NCI-H1048 (cell line): Measurements from ENCODE around the gene CHEK1.

Experiments
- DNase-seq: peaks from one replicate; lab custom pipeline; 2025; lab: John Stamatoyannopoulos, UW

CHEK1 gene

DNA sequence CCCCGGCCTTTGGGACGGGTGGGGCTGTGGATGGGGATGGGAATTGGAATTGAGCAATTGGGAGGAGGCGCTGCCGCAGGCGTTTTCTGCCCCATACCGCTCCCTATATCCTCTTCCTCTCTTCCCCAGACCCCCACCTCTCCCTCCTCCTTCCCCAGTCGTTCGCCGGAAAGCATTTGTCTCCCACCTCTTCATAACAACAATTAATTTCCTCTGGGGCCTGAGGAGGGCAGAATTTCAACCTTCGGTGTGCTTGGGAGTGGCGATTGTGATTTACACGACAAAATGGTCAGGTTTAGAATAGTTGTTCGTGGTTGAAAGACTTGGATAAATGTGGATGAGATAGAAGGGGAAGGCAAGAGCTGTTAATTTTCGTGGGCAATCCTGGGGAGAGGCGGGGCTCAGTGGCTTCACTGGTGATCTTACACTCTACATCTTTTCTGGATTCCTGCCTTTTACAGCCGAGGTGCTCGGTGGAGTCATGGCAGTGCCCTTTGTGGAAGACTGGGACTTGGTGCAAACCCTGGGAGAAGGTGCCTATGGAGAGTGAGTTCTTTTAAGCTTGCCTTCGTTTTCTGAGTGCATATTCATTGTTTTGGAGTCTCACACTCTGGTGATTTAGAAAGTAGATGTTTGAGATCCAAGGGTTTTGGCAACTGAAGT lies 1.5 kb downstream of the CHEK1 start:
- no peak for DNase-seq

DNA sequence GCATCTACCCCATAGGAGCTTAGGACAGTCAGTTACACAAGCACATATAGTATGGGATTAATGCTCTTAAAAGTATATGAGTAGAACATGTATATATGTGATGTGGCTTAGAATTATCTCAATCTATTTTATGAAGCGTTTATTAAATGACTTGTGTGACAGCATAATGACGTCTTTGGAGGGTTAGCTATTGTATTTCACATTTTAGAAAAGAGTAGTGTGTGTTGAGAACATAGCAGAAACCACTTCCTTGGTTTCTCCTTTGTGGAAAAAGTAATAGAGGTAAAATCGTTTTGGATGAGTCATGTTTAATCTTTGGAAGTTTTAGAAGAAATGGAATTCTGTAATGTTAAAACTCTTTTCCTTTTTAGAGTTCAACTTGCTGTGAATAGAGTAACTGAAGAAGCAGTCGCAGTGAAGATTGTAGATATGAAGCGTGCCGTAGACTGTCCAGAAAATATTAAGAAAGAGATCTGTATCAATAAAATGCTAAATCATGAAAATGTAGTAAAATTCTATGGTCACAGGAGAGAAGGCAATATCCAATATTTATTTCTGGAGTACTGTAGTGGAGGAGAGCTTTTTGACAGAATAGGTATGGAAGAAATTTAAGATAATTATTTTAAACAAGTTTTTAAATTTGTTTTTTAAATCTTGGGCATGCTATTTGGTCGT lies 2.4 kb downstream of the CHEK1 start:
- DNase-seq = no peak

DNA sequence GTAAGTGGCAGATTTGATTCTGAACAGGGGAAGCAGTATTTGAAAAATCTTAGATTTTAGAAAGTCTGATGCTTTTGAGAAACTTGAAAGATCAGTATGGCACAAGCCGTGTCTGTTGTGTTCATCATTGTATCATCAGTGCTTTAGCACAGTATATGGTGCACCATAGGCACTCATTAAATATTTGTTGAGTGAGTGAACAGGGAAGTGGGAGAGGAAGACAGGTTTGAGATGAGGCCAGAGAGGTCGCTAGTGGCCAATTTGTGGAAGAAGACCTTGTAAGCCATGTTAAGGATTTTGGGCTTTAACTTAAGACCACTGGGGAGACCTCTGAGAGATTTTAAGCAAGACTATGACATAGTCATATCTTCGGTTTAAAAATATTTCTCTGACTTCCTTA lies 12.9 kb downstream of the CHEK1 start:
- no peak for DNase-seq

DNA sequence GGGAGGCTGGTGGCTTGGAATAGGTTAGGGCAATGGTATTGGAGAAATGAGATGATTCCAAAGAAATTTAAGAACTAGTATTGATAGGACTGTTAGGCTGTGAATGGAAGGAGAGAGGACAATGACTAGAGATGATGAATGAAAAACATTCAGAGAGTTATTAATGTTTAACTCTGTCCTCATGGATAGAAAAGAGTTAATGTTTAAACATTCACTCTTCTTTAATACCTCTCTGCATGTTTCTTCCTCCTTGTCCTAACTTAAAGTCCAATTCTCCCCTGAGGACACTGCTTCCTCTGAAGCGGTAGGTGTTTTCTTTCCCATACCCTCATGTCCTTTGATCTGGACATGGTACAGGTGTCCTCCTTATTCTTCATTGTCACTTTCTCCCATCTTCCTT lies 13.4 kb downstream of the CHEK1 start:
- no peak for DNase-seq

DNA sequence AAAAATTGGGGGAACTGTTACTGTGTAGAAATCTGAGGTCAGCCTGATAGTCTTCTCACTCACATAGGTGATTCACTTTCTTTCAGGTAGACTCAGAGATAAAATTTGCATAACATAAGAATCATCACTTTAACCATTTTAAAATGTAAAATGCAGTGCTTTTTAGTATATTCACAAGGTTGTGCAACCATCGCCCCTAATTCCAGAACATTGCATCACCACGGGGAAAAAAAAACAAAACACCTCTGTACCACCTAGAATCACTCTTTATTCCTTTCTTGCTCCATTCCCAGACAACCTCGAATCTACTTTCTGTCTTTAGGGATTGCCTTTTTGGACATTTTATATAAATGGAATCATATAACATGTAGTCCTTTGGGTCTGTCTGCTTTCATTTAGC lies 20.9 kb downstream of the CHEK1 start:
- DNase-seq = no peak

DNA sequence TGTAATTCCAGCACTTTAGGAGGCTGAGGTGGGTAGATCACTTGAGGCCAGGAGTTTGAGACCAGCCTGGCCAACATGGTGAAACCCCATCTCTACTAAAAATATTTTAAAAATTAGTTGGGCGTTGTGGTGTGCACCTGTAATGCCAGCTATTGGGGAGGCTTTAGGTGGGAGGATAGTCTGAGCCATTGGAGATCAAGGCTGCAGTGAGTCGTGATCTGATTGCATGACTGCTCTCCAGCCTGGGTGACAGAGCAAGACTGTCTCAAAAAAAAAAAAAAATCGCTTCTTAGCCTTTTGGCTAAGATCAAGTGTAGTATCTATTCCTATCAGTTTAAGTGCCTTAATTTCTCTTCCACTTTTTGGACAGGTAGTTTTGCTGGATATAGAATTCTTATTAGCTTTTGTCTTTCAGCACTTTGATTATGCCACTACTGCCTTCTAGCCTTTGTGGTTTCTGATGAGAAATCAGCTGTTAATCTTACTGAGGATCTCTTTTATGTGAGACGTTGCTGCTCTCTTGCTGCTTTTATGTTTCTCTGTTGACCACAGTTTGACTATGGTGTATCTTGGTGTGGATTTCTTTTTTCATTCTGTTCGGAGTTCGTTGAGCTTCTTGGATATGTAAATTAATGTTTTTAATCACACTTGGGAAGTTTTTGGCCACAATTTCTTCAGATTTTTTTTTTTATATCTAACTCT lies 24.7 kb downstream of the CHEK1 start:
- no peak for DNase-seq

DNA sequence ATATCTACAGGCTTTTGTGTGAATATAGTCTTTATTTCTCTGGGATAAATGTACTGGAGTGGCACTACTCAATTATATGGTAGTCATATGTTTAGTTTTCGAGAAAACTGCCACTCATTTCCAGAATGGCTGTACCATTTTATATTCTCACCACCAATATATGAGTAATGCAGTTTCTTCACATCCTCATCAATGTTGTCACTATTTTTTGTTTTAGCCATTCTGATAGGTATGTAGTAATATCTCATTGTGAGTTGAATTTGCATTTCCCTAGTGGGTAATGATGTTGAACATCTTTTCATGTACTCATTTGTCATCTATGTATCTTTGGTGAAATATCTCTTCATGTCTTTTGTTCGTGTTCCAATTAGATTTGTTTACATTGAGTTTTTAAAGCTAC lies 37.7 kb downstream of the CHEK1 start:
- no peak for DNase-seq

DNA sequence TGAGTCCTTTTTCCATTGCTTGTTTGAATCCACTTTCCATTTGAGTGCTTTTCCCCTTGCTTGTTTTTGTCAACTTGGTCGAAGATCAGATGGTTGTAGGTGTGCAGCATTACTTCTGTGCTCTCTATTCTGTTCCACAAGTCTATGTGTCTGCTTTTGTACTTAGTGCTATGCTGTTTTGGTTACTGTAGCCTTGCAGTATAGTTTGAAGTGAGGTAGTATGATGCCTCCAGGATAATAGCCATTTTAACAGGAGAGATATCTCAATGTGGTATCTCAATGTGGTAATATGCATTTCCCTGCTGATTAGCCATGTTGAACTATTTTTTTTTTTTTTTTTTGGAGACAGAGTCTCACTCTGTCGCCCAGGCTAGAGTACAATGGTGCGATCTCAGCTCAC lies 38.9 kb downstream of the CHEK1 start:
- no peak for DNase-seq

DNA sequence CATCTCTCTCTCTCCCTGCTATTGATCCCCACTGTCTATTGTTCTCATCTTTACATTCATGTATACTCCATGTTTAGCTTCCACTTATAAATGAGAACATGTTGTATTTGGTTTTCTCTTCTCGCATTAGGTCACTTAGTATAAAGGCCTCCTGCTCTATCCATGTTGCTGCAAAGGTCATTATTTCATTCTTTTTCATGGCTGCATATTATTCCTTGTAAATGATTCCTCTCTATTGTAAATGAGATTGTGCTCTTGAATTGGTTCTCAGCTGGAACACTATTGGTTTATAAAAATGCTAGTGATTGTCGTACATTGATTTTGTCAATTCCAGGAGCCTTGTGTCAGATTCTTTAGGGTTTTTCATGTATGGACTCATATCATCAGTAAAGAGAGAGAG lies 42.2 kb downstream of the CHEK1 start:
- no peak for DNase-seq

DNA sequence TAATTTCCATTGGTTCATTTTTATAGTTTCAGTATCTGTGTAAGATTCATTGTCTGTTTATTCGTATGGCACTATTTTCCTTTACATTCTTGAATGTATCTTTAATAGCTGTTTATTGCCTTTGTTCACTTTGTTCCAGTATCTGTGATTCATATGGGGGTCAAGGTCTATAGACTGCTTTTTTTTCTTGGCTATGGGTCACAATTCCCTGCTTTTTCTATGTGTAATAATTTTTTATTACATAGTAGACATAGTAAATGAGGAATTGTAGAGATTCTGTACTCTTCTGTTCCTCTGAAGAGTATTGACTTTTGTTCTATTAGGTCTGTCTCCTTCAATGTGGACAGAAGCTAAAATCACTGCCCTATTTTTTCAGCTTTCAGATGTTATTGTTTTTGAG lies 45.2 kb downstream of the CHEK1 start:
- DNase-seq = no peak

DNA sequence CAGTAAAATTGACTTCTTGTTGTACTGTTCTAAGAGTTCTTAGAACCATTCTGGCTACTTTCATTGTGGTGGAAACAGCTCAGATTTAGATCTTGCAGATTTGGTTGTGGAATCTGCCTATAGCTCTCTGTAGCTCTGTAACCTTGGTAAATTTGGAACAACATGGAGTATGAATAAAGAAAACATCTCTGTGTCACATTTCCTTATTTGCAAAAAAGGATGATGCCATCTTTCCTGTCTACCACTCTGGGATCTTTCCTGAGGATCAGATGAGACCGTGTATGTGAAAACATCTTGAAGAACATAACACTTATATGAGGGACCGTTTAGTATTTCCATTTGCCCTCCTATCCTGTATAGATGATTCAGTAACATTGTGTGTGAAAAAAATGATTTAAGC lies 46.6 kb downstream of the CHEK1 start:
- no peak for DNase-seq

DNA sequence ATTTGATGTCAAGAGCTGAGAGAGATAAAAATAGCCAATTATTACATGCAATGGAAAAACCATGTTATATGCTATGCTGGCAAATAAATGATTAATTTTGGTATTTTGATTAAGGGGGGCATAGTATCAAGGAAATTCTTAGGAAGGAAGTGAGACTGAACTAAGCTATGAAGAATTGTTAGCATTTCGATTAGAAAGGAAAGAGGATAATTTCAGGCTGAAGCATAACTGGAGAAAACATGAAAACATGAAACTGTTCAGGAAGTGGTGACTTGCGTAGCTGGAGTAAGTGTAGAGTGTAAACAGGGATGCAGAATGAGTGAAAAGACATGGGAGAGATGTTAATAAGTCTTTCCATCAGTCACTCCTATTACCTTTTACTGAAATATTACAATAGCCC lies 49.2 kb downstream of the CHEK1 start:
- DNase-seq = no peak

DNA sequence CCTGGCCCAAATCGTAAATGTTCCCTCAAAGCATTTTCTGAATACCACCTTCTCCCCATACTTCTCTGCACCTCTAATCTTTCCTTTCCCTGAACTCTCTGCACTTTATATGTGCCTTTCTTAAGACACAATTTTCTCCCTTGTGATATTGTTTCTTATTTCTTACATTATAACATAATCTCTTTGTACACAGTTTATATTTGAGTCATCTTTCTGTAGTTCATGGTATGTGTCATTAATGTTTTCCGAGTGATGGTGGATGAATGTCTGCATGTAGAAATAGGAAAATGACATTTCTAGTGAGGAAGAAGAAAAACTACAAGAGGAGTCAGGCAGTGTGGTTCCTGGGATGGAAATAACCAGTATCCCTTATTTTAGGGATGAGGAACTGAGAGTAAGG lies 50.2 kb downstream of the CHEK1 start:
- no peak for DNase-seq

DNA sequence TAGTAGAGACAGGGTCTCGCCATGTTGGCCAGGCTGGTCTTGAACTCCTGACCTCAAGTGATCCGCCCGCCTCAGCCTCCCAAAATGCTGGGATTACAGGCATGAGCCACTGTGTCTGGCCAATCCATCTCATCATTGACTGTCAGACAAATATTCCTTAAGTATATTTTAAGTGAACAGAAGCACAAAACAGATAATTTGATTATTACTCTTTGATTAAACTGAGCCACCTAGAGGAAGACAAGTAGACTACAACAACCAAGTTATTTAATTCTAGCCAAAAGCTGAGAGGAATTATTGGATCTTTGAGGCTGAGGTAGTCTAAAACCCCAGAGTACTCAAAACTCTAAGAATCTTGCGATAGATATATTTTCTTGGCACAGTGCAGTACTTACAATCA lies 54.4 kb downstream of the CHEK1 start:
- no peak for DNase-seq

DNA sequence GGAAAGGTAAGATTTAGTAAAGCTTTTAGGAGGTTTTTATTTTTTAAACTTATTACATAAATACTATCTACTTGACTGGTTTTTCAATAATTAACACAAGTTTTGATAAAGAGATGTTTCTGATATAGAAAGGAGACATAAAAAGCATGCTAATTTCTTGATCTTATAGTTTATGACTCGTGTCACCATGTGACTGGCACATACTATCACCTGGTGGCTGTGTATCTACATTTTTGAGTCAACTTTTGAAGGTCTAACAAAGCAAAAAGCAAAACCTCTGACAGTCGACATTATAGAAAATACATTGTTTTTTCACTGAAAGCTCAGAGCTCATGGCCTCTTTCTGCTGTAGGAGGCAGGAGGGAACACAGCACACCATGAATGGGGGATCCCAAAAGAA lies 54.9 kb downstream of the CHEK1 start:
- no peak for DNase-seq

DNA sequence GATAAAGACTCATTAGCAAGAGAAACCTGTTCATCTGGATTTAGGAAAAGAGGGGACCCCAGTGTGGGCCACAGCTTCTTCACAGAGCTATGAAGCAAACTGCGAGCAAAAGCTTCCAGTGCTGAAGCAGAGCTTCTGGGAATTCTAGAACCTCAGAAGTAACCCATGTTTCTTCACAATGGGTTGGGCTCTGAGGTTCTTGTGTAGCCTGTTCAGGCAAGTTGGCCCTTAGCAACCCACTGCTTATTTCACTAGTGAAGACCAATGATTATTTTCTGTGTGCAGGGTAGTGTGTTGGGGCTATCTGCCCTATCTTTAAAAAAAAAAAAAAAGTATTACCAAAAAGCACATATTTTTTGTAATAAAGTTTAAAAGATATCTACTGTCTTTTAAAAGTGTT lies 55.8 kb downstream of the CHEK1 start, which contains the start of gene ACRV1:
TSS of gene ACRV1 (minus strand) at position 101 of the 400 bp plus-strand sequence. CDS start at position 34, 67 bp downstream.
- DNase-seq = no peak

DNA sequence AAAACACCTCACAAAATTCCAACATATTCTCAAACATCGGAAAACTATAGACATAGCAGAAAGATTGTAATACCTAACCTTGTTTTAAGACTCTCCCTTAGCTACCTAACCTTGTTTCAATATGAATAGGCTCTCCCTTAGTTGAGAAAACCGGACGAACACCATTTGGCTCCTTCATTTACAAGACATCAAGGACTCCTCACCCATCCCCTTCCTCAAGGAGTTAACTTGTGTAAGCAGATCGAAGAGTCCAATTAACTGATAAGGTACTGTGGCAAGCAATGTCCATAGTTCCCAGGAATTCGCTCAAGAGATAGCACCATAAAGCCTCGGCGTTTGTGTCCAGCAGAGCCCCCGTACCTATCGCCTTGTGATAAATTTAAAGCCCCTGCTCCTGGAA lies 60.3 kb downstream of the CHEK1 start:
- DNase-seq = no peak

DNA sequence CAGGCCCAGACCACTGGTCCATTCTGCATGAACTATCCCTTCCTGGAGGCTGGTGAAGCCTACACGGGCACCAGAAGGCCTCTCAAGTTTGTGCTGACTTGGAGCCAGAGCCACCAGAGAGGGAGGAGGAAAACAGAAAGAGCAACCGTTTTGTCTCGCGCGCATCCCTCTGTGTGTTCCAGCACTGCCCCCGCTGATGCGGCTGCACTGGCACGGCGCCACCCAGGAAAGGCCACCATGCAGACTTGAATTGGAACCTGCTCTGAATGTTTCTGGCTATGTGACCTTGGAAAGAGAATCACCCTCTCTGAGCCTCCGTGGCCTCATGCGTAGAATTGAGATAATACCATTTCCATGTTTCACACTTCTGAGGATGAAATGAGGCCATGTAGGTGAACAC lies 63.1 kb downstream of the CHEK1 start:
- no peak for DNase-seq

DNA sequence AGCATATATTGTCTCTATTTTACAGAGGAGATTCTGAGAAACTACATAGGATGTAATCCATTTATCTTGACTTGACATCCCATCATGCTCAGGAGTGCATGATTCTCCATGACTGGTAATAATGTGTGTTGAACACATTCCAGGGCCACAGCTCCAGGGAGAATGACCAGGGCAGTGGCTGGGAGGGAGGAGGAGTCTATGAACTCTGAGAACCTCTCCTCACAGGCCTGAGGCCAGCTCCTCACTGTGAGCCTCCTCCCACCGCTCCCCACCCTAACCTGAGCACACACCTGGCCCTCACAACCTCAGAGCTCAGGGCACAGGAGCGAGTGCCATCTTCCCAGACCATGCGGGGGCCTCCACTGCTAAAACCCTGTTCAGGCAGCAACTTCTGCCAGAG lies 63.7 kb downstream of the CHEK1 start:
- no peak for DNase-seq

DNA sequence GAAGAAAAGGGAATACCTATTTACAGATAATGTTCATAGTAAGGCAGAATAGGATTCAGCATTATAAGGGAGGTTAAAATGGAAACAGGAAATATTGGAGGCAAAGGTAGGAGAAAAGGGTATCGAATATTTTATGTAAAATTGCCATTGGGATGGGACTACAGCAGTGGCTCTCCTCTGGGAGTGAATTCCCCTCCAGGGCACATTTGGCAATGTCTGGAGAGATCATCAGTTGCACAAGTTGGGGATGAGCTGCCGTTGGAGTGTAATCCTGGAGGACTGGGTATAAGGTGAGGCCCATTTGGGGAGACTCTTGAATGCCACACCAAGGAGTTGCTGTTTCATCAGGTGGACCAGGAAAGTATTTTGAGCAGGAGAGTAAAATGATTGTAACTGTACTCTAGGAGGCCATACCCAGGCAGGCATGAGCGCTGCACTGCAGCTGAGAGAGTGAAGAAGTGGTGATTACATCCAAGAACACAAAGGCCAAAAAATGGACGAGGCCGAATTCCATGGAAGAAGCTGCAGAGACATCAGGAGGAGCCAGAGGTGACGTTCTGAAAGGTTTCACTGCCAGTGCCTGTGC lies 64.4 kb downstream of the CHEK1 start:
- no peak for DNase-seq

DNA sequence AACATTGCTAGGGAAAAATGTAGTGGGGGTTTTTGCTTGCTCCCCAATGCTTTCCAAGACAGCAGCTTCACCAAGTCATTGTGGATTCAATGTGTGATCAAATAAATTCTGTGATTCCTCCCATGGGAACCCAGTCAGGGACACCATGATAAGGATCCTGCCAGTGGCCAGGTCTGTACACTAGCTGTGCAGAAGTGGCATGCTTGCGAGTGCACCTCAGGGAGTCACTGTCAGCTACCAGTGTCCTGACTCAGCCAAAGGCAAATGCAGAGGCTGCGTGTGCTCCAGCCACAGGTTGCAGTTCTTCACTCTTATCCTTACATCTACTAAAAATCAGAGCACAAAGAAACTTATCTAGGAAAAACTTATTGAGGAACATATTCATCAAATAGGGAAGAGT lies 65.0 kb downstream of the CHEK1 start:
- no peak for DNase-seq

DNA sequence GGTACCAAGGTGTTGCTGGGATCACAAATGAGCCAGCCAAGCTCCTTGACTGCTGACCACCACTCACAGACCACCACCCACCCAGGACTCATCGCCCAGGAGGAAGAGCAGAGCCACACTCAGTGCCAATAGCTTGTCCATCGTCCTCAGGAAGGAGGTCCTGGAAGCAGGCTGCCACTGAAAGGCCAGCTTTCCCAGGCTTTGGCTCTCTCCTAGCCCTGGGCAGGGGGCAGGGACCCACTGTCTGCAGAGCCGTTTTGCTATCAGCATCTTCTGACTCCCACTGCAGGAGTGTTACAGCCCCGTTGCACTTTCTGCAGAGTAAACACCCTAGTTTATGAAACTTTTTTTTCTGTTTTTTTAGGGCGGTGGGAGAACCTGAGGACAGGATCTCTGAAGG lies 67.9 kb downstream of the CHEK1 start:
- no peak for DNase-seq

DNA sequence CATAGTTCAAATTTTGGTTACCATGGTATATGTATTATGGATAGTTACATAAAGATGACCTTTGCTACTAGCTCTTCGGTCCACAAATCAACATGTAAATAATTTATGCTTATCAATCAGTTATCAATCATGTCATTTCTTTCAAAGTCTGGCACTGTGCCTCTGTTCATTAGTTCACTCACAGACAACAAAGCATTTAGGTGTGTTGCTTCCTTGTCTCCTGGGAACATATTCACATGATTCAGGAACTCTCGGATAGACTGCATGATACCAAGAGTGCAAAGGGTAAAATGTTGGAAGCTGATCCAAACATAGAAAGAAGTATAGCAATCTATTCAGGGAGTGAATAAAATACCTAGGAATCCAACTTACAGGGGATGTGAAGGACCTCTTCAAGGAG lies 70.0 kb downstream of the CHEK1 start:
- no peak for DNase-seq
